AG08395 (cell line): ENCODE results near the gene ZNF277.
A peak's percentile ranks its signal among the peaks of the same experiment; 100 is the strongest.

Experiments used
- DNase-seq: peaks from one replicate; pipeline ENCODE4 v3.0.0; 2012; ENCODE audit warnings: mixed read lengths, low spot score

Gene ZNF277

GRCh38 chr7:112254709-112255387, 48.4 kb downstream of the ZNF277 start:
- no peak for DNase-seq

- no peak for DNase-seq
Measured at GRCh38 chr7:112255388-112255720, 48.9 kb downstream of the ZNF277 start.

- no peak for DNase-seq
Measured at GRCh38 chr7:112257073-112257472, 50.6 kb downstream of the ZNF277 start.

GRCh38 chr7:112260911-112261310, 54.4 kb downstream of the ZNF277 start:
- no peak for DNase-seq

GRCh38 chr7:112262036-112262435, 55.5 kb downstream of the ZNF277 start:
- no peak for DNase-seq

- no peak for DNase-seq
Measured at GRCh38 chr7:112262855-112263487, 56.5 kb downstream of the ZNF277 start.

GRCh38 chr7:112263519-112263918, 57.0 kb downstream of the ZNF277 start:
- no peak for DNase-seq

- DNase-seq = no peak
Measured at GRCh38 chr7:112266141-112266540, 59.6 kb downstream of the ZNF277 start.

- DNase-seq = peak; percentile 31
Measured at GRCh38 chr7:112266595-112267270, 60.2 kb downstream of the ZNF277 start.

- no peak for DNase-seq
Measured at GRCh38 chr7:112267944-112268691, 61.6 kb downstream of the ZNF277 start.

GRCh38 chr7:112271162-112271561, 64.7 kb downstream of the ZNF277 start:
- no peak for DNase-seq

GRCh38 chr7:112272921-112273561, 66.5 kb downstream of the ZNF277 start:
- no peak for DNase-seq

GRCh38 chr7:112279042-112279441, 72.5 kb downstream of the ZNF277 start:
- DNase-seq = no peak

- DNase-seq = no peak
Measured at GRCh38 chr7:112280267-112280666, 73.8 kb downstream of the ZNF277 start.

- DNase-seq = no peak
Measured at GRCh38 chr7:112282476-112283188, 76.1 kb downstream of the ZNF277 start.

- DNase-seq = no peak
Measured at GRCh38 chr7:112283382-112283910, 77.0 kb downstream of the ZNF277 start.

GRCh38 chr7:112286250-112287086, 80.0 kb downstream of the ZNF277 start:
- DNase-seq = no peak

GRCh38 chr7:112288301-112288700, 81.8 kb downstream of the ZNF277 start:
- DNase-seq = no peak

GRCh38 chr7:112290065-112290464, 83.6 kb downstream of the ZNF277 start:
- DNase-seq = peak; percentile 54

- DNase-seq = no peak
Measured at GRCh38 chr7:112292162-112292561, 85.7 kb downstream of the ZNF277 start.
